K562 (cell line): ENCODE measurements around the gene SLC25A44. TPM values are rescaled to one million over a fixed set of nuclear protein-coding genes. Genes with fewer than 3 reads are reported as not detected.
A peak's percentile ranks its signal among the peaks of the same experiment; 100 is the strongest.

ENCODE experiments used
- ATAC-seq: fragments of 200-7000 bp; cut with Tn5 transposase; 3 replicates; pipeline ENCODE4 v1.9.1; 2020; ENCODE audit warnings: moderate library complexity
- BruUV-seq: library from RNA; stranded (reverse); fragments of 400-500 nt; replicated peaks from 2 replicates; lab custom pipeline; 2021; lab: Mats Ljungman, UMichigan
- CTCF ChIA-PET: fragments of 300-600 bp; formaldehyde crosslinking; extraction: SDS; loops from one replicate; lab custom pipeline; 2021; ENCODE audit warnings: low intra/inter-chr PET ratio; lab: Yijun Ruan, JAX
- POLR2A ChIA-PET: fragments of 300-600, 350-650 bp; sonication (Branson Sonifier 250); formaldehyde crosslinking; extraction: SDS; loops from one replicate; lab custom pipeline; 2021; ENCODE audit warnings: antibody characterized with exemption, inconsistent platforms; lab: Yijun Ruan, JAX
- DNase-seq, 4 experiments: peaks; one replicate each; pipeline versions ENCODE4 v3.0.0 to v3.0.0-alpha.2; 2011 to 2018; ENCODE audit warnings: low spot score in 3 of 4, mixed read lengths in 3 of 4; ENCODE audit errors: extremely low read depth in 1 of 4
- FAIRE-seq: peaks from 2 replicates; lab custom pipeline; 2011; peaks lifted over from hg19 to GRCh38; lab: Jason Lieb, UNC
- H2AFZ ChIP-seq: 2 replicates; pipeline ENCODE4 v1.6.0; 2011; ENCODE audit warnings: low read depth, low read length, control low read depth, inconsistent platforms
- H3K27ac ChIP-seq: fragments of 200-600 bp; 3 replicates; pipeline ENCODE4 v1.8.0; 2011; ENCODE audit warnings: low read depth, mild to moderate bottlenecking, control low read depth, inconsistent platforms, low read length, moderate library complexity, mixed read lengths; ENCODE audit errors: extremely low read depth
- H3K27me3 ChIP-seq, 2 experiments: fragments of 300-600 bp in 1 of 2; 2 replicates in 1 of 2; 3 replicates in 1 of 2; pipeline versions ENCODE4 v1.6.0 to v1.8.0; 2011; ENCODE audit warnings: inconsistent platforms in 2 of 2, low read length in 2 of 2, mild to moderate bottlenecking in 1 of 2, mixed read lengths in 1 of 2, moderate library complexity in 1 of 2; ENCODE audit not compliant: control insufficient read depth in 2 of 2, insufficient read depth in 2 of 2
- H3K36me3 ChIP-seq: fragments of 300-600 bp; 3 replicates; pipeline ENCODE4 v1.8.0; 2011; ENCODE audit warnings: mild to moderate bottlenecking, low read length, inconsistent platforms; ENCODE audit not compliant: control insufficient read depth, insufficient read depth
- H3K4me1 ChIP-seq, 2 experiments: fragments of 200-600 bp in 1 of 2; replicated peaks in 1 of 2; 2 replicates in 1 of 2; 3 replicates in 1 of 2; pipeline versions ENCODE4 v1.5.1 to v1.8.0; 2011; ENCODE audit warnings: inconsistent platforms in 2 of 2, low read length in 2 of 2, mild to moderate bottlenecking in 1 of 2, mixed read lengths in 1 of 2, moderate library complexity in 1 of 2; ENCODE audit not compliant: control insufficient read depth in 2 of 2, insufficient read depth in 2 of 2
- H3K4me2 ChIP-seq: 2 replicates; pipeline ENCODE4 v1.6.1; 2011; ENCODE audit warnings: low read length, control low read depth, inconsistent platforms, mixed read lengths; ENCODE audit not compliant: insufficient read depth
- H3K4me3 ChIP-seq: fragments of 200-600 bp; sonication (generic), shearing (Covaris generic); 2 replicates; pipeline ENCODE4 v1.5.1; 2016; ENCODE audit warnings: control low read depth, inconsistent platforms
- H3K79me2 ChIP-seq: fragments of 200-600 bp; 3 replicates; pipeline ENCODE4 v1.8.0; 2011; ENCODE audit warnings: low read length, inconsistent platforms; ENCODE audit not compliant: control insufficient read depth, insufficient read depth
- H3K9ac ChIP-seq, 2 experiments: 2 replicates each; pipeline versions ENCODE4 v1.6.0 to v1.6.1; 2011; ENCODE audit warnings: low read depth in 2 of 2, low read length in 2 of 2, control low read depth in 1 of 2, inconsistent platforms in 1 of 2, mild to moderate bottlenecking in 1 of 2, mixed read lengths in 1 of 2; ENCODE audit not compliant: insufficient read depth in 1 of 2
- H3K9me1 ChIP-seq: one replicate; pipeline ENCODE4 v1.6.0; 2011; ENCODE audit warnings: inconsistent platforms, mild to moderate bottlenecking, low read length, moderate library complexity; ENCODE audit not compliant: control insufficient read depth, insufficient read depth
- H3K9me3 ChIP-seq: replicated peaks from 2 replicates; pipeline ENCODE4 v1.5.1; 2011; ENCODE audit warnings: low read depth, low read length, inconsistent platforms; ENCODE audit not compliant: control insufficient read depth, insufficient read depth
- H4K20me1 ChIP-seq: replicated peaks from 2 replicates; pipeline ENCODE4 v1.6.1; 2011; ENCODE audit warnings: low read length, inconsistent platforms, mixed read lengths; ENCODE audit not compliant: control insufficient read depth, insufficient read depth
- CEBPB ChIP-seq: fragments of 450-650 bp; IDR thresholded peaks from 2 replicates; pipeline ENCODE4 v1.6.1; 2016; ENCODE audit warnings: missing genetic modification characterization, missing compliant biosample characterization
- CTBP1 ChIP-seq: fragments of 450-650 bp; IDR thresholded peaks from 2 replicates; pipeline ENCODE4 v1.6.1; 2016; ENCODE audit warnings: borderline replicate concordance
- ELK3 ChIP-seq: fragments of 450-650 bp; formaldehyde crosslinking; IDR thresholded peaks from 2 replicates; pipeline ENCODE4 v1.4.0; 2020; ENCODE audit warnings: mild to moderate bottlenecking
- KAT8 ChIP-seq: fragments of 450-650 bp; IDR thresholded peaks from 2 replicates; pipeline ENCODE4 v1.6.1; 2016; ENCODE audit warnings: low read depth, mild to moderate bottlenecking
- POLR2A ChIP-seq: fragments of 450-650 bp; conservative IDR thresholded peaks from 2 replicates; pipeline ENCODE4 v1.6.1; 2016
- POLR2AphosphoS5 ChIP-seq: IDR thresholded peaks from 2 replicates; pipeline ENCODE4 v1.6.1; 2011; ENCODE audit warnings: mild to moderate bottlenecking, low read depth, low read length, moderate library complexity; ENCODE audit not compliant: control insufficient read depth, insufficient read depth
- POLR2G ChIP-seq: fragments of 200-400 bp; formaldehyde crosslinking; IDR thresholded peaks from 2 replicates; pipeline ENCODE4 v1.6.1; 2017; ENCODE audit warnings: low read depth, mild to moderate bottlenecking, antibody characterized with exemption, low read length, moderate library complexity
- WGBS: fragments of 100-300 bp; shearing (Covaris generic); methylation state at CpG from one replicate; pipeline ENCODE4 v1.1.6; 2016; ENCODE audit warnings: low coverage, mixed read lengths; ENCODE audit not compliant: insufficient coverage; ENCODE audit errors: missing lambda C conversion rate; 5-methylcytosine and 5-hydroxymethylcytosine counted together
- in situ Hi-C: fragments of 300-500 bp; cut with MboI; formaldehyde crosslinking; loops from 4 replicates; pipeline ENCODE4 v1.15.0; 2018; ENCODE audit warnings: inconsistent platforms, mixed read lengths
- intact Hi-C: fragments of 100-400 bp; cut with micrococcal nuclease; formaldehyde crosslinking; loops from 2 replicates; pipeline ENCODE4 v1.14.2; 2022
- polyA plus RNA-seq, 8 experiments: library from polyadenylated mRNA; depleted of rRNA in 4 of 8; stranded (reverse) in 5 of 8; unstranded in 3 of 8; fragments of >200 nt; fragmentation: Nextera tagmentation in 2 of 8; fragmentation: Illumina TruSeq in 1 of 8; extraction: Ambion mirVana in 2 of 8; extraction: Trizol in 1 of 8; gene quantifications; 2 replicates each; pipeline versions ENCODE4 v1.2.1 to v1.2.3, GENCODE V29; 2011 to 2014; ENCODE audit warnings: inconsistent platforms in 1 of 8, missing spikeins in 1 of 8
- total RNA-seq, 7 experiments: library from RNA; depleted of rRNA in 6 of 7; stranded (reverse); fragments of >200 nt in 6 of 7; fragmentation: Illumina TruSeq in 2 of 7; extraction: Trizol in 2 of 7; gene quantifications; 2 replicates each; pipeline versions ENCODE4 v1.2.1 to v1.2.3, GENCODE V29; 2011 to 2021; ENCODE audit warnings: low replicate concordance in 1 of 7
- TF ChIP-seq, protein P1 (sequence below): sonication (generic); formaldehyde crosslinking; IDR thresholded peaks from 2 replicates; pipeline ENCODE4 v1.8.1; 2023; ENCODE audit warnings: mild to moderate bottlenecking, missing genetic modification reagents

Gene SLC25A44
- total and polyA plus RNA-seq, 9 of the 15 experiments (the other 6 are each of a cell fraction or from before 2014, with no cell fraction given): 4.4 to 22.8 (median 12.5) TPM

DNA sequence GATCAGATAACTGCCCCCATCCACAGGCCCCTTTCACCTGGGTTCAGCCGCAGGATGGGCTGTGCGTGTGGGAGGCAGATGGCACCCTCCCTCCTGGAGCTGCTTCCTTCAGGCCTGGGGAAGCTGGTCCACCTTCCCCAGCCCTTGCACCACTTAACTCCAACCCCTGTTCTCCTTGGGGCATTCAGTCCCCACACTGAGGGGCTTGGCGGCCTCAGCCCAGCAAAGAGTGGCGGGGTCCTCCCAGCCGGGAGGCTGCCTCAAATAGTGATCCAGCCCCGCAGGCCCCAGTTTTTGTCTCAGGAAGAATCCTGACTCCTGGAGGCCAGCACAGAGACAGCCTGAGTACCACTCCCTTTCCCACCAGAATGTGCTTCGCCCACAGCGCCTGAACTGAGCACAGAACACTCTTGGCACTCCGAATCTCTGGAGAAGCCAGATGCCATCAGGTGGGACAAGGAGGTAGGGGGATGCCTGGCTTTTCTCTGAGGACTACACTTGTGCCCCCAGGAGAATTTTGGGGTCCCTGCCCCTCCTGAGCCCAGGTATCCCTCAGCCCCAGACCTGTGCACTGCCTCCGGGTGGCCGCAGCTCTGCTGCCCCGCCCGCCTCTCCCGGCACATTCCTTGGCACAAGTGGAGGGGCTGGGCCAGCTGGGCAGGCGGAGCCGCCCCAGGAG is 53.0 kb downstream of the SLC25A44 start:
- FAIRE-seq: no peak
- H3K4me3 ChIP-seq: no peak overlapping the region
- H3K36me3 ChIP-seq: peaks cover 30% of the 10 kb centered on the region; the same call in 2 of the 3 replicates
- intact Hi-C loops (no loop called here), in situ Hi-C loops (no loop called here)
- POLR2A ChIA-PET: interaction anchor here (0.6 to 2.1 kb wide), 12 partner anchors 10 to 294 kb away, joined by 3 to 7 read pairs (median 4); partner anchors contain the start of genes PMF1 and SMG5
- no peaks in the 10 kb centered on the region; the same call in 1 of the 2 replicates for H4K20me1 ChIP-seq
- H3K9me3 ChIP-seq: no peaks in the 10 kb centered on the region
- no peak overlapping the region for H3K27ac ChIP-seq
- H3K9me1 ChIP-seq: peaks cover 3% of the 10 kb centered on the region
- TF ChIP-seq, protein P1, sequence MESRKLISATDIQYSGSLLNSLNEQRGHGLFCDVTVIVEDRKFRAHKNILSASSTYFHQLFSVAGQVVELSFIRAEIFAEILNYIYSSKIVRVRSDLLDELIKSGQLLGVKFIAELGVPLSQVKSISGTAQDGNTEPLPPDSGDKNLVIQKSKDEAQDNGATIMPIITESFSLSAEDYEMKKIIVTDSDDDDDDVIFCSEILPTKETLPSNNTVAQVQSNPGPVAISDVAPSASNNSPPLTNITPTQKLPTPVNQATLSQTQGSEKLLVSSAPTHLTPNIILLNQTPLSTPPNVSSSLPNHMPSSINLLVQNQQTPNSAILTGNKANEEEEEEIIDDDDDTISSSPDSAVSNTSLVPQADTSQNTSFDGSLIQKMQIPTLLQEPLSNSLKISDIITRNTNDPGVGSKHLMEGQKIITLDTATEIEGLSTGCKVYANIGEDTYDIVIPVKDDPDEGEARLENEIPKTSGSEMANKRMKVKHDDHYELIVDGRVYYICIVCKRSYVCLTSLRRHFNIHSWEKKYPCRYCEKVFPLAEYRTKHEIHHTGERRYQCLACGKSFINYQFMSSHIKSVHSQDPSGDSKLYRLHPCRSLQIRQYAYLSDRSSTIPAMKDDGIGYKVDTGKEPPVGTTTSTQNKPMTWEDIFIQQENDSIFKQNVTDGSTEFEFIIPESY: 0 out of 2 replicates have a peak, but pooled peaks have one; percentile 12
- TF ChIP-seq POLR2AphosphoS5 (peak; percentile 4; the same call in 1 of the 2 replicates), CEBPB (tag) (no peak), POLR2G (peak; percentile 73), POLR2A (peak; percentile 8), ELK3 (CRISPR knock-in tag) (no peak), KAT8 (no peak), CTBP1 (peak; percentile 14; the same call in 1 of the 2 replicates)
- peaks cover 0 to 53% of the 10 kb centered on the region in 2 experiments; a peak in 3 of 5 replicates for H3K4me1 ChIP-seq
- no peak overlapping the region for H3K4me2 ChIP-seq
- WGBS: 45% methylated on average over 12 of the region's 16 CpGs
- CTCF ChIA-PET: no interaction called here
- H3K9ac ChIP-seq: peak overlapping the region in 1 of 2 experiments; percentile 83; a peak in 2 of 4 replicates
- H3K79me2 ChIP-seq: no peaks in the 10 kb centered on the region
- peak in 2 of 4 experiments; percentile 54 to 59 for DNase-seq
- no TSS peak for BruUV-seq
- no peaks in the 10 kb centered on the region for H3K27me3 ChIP-seq
- peak; percentile 18 for ATAC-seq
- H2AFZ ChIP-seq: no peak overlapping the region
